Caco-2 (cell line): ENCODE results near the gene PRRC2A. TPM values are rescaled to one million over a fixed set of nuclear protein-coding genes. Genes with fewer than 3 reads are reported as not detected.

Source experiments
- BruUV-seq: library from RNA; stranded (reverse); fragments of 400-500 nt; replicated peaks from 2 replicates; lab custom pipeline; 2021; lab: Mats Ljungman, UMichigan
- CTCF ChIA-PET: fragments of 300-600 bp; sonication (Branson Sonifier 250); formaldehyde crosslinking; loops from one replicate; lab custom pipeline; 2022; ENCODE audit warnings: antibody characterized with exemption; lab: Charles Lee
- POLR2A ChIA-PET: fragments of 300-600 bp; sonication (Branson Sonifier 250); formaldehyde crosslinking; loops from one replicate; lab custom pipeline; 2022; ENCODE audit warnings: antibody characterized with exemption; lab: Charles Lee
- DNase-seq, 2 experiments: peaks; one replicate each; pipeline versions ENCODE4 v3.0.0 to v3.0.0-alpha.2; 2020 to 2022
- H3K27me3 ChIP-seq: replicated peaks from 2 replicates; pipeline ENCODE4 v1.6.0; 2011; ENCODE audit warnings: low read length; ENCODE audit not compliant: control insufficient read depth, insufficient read depth
- H3K36me3 ChIP-seq: 2 replicates; pipeline ENCODE4 v1.5.1; 2011; ENCODE audit warnings: low read length; ENCODE audit not compliant: control insufficient read depth, insufficient read depth
- H3K4me1 ChIP-seq: fragments of 250-450 bp; sonication (Bioruptor Pico); 2 replicates; pipeline ENCODE4 v1.5.1; 2020; ENCODE audit warnings: mild to moderate bottlenecking
- H3K4me3 ChIP-seq: 2 replicates; pipeline ENCODE4 v1.5.1; 2011; ENCODE audit warnings: low read depth, mild to moderate bottlenecking, control low read depth, low read length
- H3K9me3 ChIP-seq: fragments of 250-450 bp; sonication (Bioruptor Pico); 2 replicates; pipeline ENCODE4 v1.5.1; 2020; ENCODE audit warnings: mild to moderate bottlenecking, moderate library complexity
- H3K27ac Mint-ChIP-seq: one replicate; pipeline ENCODE4 v1.8.0; 2022; ENCODE audit warnings: mixed read lengths; ENCODE audit not compliant: unreplicated experiment
- H3K27me3 Mint-ChIP-seq: one replicate; pipeline ENCODE4 v1.8.0; 2022; ENCODE audit warnings: mixed read lengths; ENCODE audit not compliant: insufficient read depth, unreplicated experiment
- H3K36me3 Mint-ChIP-seq: one replicate; pipeline ENCODE4 v1.8.0; 2022; ENCODE audit warnings: mild to moderate bottlenecking, mixed read lengths; ENCODE audit not compliant: insufficient read depth, unreplicated experiment
- H3K4me1 Mint-ChIP-seq: one replicate; pipeline ENCODE4 v1.8.0; 2022; ENCODE audit warnings: low read depth, mixed read lengths; ENCODE audit not compliant: unreplicated experiment
- H3K4me3 Mint-ChIP-seq: one replicate; pipeline ENCODE4 v1.8.0; 2022; ENCODE audit warnings: mild to moderate bottlenecking, moderate library complexity, mixed read lengths; ENCODE audit not compliant: unreplicated experiment
- H3K9me3 Mint-ChIP-seq: one replicate; pipeline ENCODE4 v1.8.0; 2022; ENCODE audit warnings: mixed read lengths; ENCODE audit not compliant: unreplicated experiment
- CTCF ChIP-seq, 2 experiments: fragments of 200-600 bp in 1 of 2; IDR thresholded peaks; 1 replicate in 1 of 2; 2 replicates in 1 of 2; pipeline versions ENCODE4 v1.5.1 to v1.8.0; 2011 to 2022; ENCODE audit warnings: antibody characterized with exemption in 1 of 2, control low read depth in 1 of 2, inconsistent platforms in 1 of 2, low read depth in 1 of 2, low read length in 1 of 2, mild to moderate bottlenecking in 1 of 2, moderate library complexity in 1 of 2; ENCODE audit not compliant: insufficient read depth in 1 of 2, severe bottlenecking in 1 of 2, unreplicated experiment in 1 of 2
- intact Hi-C: fragments of 100-400 bp; cut with micrococcal nuclease; formaldehyde crosslinking; loops from one replicate; pipeline ENCODE4 v1.10.0; 2022; ENCODE audit not compliant: unreplicated experiment
- total RNA-seq: library from RNA; stranded (reverse); gene quantifications from 2 replicates; pipeline ENCODE4 v1.2.3, GENCODE V29; 2022

Gene PRRC2A
- total RNA-seq, 1 experiment from 2014 or later = 222 TPM

DNA sequence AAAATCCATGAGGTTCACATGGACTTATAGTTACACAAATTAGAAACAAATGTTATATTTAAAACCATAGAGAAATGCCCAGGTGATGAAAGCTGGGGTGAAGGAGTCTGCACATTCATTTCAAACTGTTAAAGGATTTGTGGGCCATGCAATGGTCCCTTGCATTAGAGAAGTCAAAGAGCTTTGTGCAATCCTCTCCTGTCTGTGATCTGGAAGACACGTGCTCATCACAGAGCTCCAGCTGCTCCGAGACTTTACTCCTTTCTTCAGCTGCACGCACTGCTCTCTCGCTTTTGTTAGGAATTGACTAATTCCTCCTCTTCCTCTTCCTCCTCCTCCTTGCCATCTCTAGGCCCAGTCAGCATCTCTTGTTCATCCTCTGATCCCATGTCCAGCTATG lies 9.5 kb upstream of the PRRC2A start:
- Histone ChIP-seq H3K27me3 (no peaks in the 10 kb centered on the region), H3K9me3 (no peaks in the 10 kb centered on the region), H3K4me1 (peaks cover 27% of the 10 kb centered on the region), H3K36me3 (no peaks in the 10 kb centered on the region), H3K4me3 (no peak overlapping the region)
- no peak for DNase-seq
- peaks cover 6% of the 10 kb centered on the region for H3K36me3 Mint-ChIP-seq
- no peaks in the 10 kb centered on the region for H3K27me3 Mint-ChIP-seq
- no TSS peak for BruUV-seq
- no peak for TF ChIP-seq CTCF (IDR thresholded peaks at IDR 0.05; ENCODE audit: insufficient read depth in 1 of 2, low read depth in 1 of 2, low read length in 1 of 2, severe bottlenecking in 1 of 2, unreplicated experiment in 1 of 2)
- intact Hi-C loops = no loop called here
- POLR2A ChIA-PET = no interaction called here
- no peak overlapping the region for H3K4me3 Mint-ChIP-seq
- peaks cover 19% of the 10 kb centered on the region for H3K4me1 Mint-ChIP-seq
- CTCF ChIA-PET = interaction anchor here (0.8 kb wide), 1 partner anchor 64 kb away, joined by 3 read pairs; the partner anchor contains the start of gene ATP6V1G2
- no peak overlapping the region for H3K27ac Mint-ChIP-seq
- no peaks in the 10 kb centered on the region for H3K9me3 Mint-ChIP-seq

DNA sequence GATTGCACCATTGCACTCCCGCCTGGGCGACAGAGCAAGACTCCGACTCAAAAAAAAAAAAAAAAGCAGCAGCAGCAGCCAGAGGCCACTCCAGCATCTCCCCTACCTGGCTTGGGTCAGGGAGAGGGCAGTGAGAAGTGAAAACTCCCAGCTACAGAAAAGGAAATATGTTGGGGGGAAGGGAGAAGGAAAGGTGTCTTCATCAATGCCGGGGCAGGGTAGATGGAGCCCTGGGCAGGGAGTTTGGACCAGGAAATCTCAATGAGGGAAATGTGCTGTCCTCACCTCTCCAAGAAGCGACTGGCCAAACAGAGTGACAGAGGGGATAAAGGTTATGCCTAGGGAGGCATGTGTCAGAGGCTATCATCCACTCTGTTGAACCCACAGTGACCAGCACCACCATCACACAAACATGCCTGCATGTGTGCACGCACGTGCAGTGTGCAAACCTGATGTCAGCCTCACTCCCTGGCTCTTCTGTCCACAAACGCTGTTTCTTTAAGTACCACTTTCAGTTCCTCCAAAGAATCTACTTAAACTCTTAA lies 6.4 kb upstream of the PRRC2A start:
- TF ChIP-seq CTCF (IDR thresholded peaks at IDR 0.05; ENCODE audit: insufficient read depth in 1 of 2, low read depth in 1 of 2, low read length in 1 of 2, severe bottlenecking in 1 of 2, unreplicated experiment in 1 of 2) = no peak
- Mint-ChIP-seq H3K9me3 (no peaks in the 10 kb centered on the region), H3K27me3 (no peaks in the 10 kb centered on the region), H3K27ac (peak overlapping the region; percentile 91), H3K36me3 (peaks cover 6% of the 10 kb centered on the region), H3K4me1 (peaks cover 19% of the 10 kb centered on the region), H3K4me3 (peak overlapping the region; percentile 68)
- no peak for DNase-seq
- Histone ChIP-seq H3K4me1 (peaks cover 29% of the 10 kb centered on the region), H3K9me3 (no peaks in the 10 kb centered on the region), H3K27me3 (no peaks in the 10 kb centered on the region), H3K4me3 (0 out of 2 replicates have a peak overlapping the region, but pooled peaks have one; percentile 6), H3K36me3 (no peaks in the 10 kb centered on the region)
- ChIA-PET POLR2A (interaction anchor here (0.5 kb wide), 1 partner anchor 10 kb away, joined by 3 read pairs; no protein-coding TSS in a partner anchor), CTCF (no interaction called here)
- intact Hi-C loops = no loop called here
- no TSS peak for BruUV-seq

DNA sequence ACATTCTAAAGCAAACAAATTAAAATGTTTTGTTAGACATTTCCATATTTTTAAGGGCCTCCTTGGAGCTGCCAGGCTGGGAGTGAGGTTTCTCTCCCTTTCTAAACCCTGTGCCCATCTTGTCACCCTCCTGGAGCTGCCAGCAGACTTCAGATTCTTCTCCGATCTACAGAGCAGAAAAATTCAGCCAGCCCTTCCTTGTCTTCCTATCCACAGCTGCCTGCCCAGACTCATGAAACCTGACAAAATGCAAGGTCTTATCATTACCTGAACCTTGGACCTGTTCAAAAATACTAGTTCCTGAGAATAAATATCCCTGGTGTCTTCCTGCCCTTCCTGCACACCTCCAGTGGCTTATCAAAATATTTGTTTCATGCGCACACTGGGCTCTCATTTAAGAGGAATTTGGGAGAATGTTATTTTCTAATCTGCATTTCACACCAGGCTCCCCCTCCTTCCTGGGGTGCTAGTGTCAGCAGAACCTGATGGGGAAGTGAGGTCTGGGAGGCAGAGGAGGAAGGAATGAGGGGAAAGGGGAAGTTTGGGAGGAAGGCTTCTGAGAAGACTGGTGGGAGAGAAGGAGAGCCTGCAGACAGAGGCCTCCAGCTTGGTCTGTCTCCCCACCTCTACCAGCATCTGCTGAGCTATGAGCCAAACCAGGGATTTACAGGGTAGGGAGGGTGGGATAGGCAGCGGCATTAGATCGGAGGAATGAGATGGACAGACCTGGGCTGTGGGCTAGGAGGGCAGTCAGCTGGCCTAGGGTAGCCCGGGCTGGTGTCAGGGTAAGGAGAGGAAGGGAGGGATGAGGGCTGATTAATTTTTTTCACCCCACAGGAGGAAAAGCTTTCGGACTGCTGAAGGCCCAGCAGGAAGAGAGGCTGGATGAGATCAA lies 5.6 kb upstream of the PRRC2A start, which contains the start of gene AIF1:
Gene AIF1 (plus strand): TSS at position 551 of the 895 bp plus-strand sequence. CDS start 96 bp downstream, at position 647.
- Mint-ChIP-seq H3K4me3 (peak within 1 kb of the TSS; percentile 68), H3K27me3 (no peaks in the 10 kb centered on the region), H3K27ac (peak within 1 kb of the TSS; percentile 91), H3K9me3 (no peaks in the 10 kb centered on the region), H3K36me3 (peaks cover 8% of the 10 kb centered on the region), H3K4me1 (peaks cover 19% of the 10 kb centered on the region)
- peak; percentile 47 to 56 for DNase-seq
- no peaks in the 10 kb centered on the region for H3K9me3 ChIP-seq
- H3K4me1 ChIP-seq = peaks cover 29% of the 10 kb centered on the region
- no peaks in the 10 kb centered on the region for H3K27me3 ChIP-seq
- no peaks in the 10 kb centered on the region for H3K36me3 ChIP-seq
- no TSS peak for BruUV-seq
- H3K4me3 ChIP-seq = 0 out of 2 replicates have a peak within 1 kb of the TSS, but pooled peaks have one; percentile 6
- POLR2A ChIA-PET = no interaction called here
- no peak for TF ChIP-seq CTCF (IDR thresholded peaks at IDR 0.05; ENCODE audit: insufficient read depth in 1 of 2, low read depth in 1 of 2, low read length in 1 of 2, severe bottlenecking in 1 of 2, unreplicated experiment in 1 of 2)
- intact Hi-C loops = no loop called here
- CTCF ChIA-PET = interaction anchor here (0.9 kb wide), 1 partner anchor 672 kb away, joined by 6 read pairs; no protein-coding TSS in a partner anchor
